Measurements from ENCODE around the gene HMGN3.
"Not testable (repeated sequence)": the region's sequence is repeated elsewhere in the genome, so short reads cannot be mapped to it uniquely, and the experiment has no call there.

GRCh38 chr6:79256770-79257169 is 22.3 kb upstream of the HMGN3 start:
- not testable (repeated sequence) for TF ChIP-seq CEBPB (IDR thresholded peaks at IDR 0.05; ENCODE audit: borderline replicate concordance, low read depth, low read length); TEAD2 (CRISPR knock-in tag; IDR thresholded peaks at IDR 0.05); ASH2L (IDR thresholded peaks at IDR 0.05; ENCODE audit: insufficient read length, low read depth, low read length); ZNF562 (CRISPR knock-in tag; IDR thresholded peaks at IDR 0.05; ENCODE audit: borderline replicate concordance); POLR2A (IDR thresholded peaks at IDR 0.05; ENCODE audit: insufficient read depth in 1 of 2, low read depth in 2 of 2, low read length in 2 of 2); CCAR2 (optimal IDR thresholded peaks at IDR 0.05; ENCODE audit: low read depth, low read length); CTCF (CRISPR knock-in tag; IDR thresholded peaks at IDR 0.05); ZNF224 (CRISPR knock-in tag; IDR thresholded peaks at IDR 0.05); EP300 (IDR thresholded peaks at IDR 0.05; ENCODE audit: low read depth in 2 of 2, low read length in 2 of 2); EP300 (CRISPR knock-in tag; IDR thresholded peaks at IDR 0.05; ENCODE audit: borderline replicate concordance); NBN (conservative IDR thresholded peaks at IDR 0.05); EZH2 (conservative IDR thresholded peaks at IDR 0.05; ENCODE audit: low read depth, low read length); ATF3 (CRISPR knock-in tag; IDR thresholded peaks at IDR 0.05); TBX3 (IDR thresholded peaks at IDR 0.05; ENCODE audit: borderline replicate concordance)

Data from HepG2 (cell line).